NCI-H446 treated with DMSO at 0.1 percent for 48 hours (cell line): Measurements from ENCODE around the gene ZDHHC24.

Source experiments
- DNase-seq: peaks from one replicate; lab custom pipeline; 2025; lab: John Stamatoyannopoulos, UW

The ZDHHC24 gene

DNA sequence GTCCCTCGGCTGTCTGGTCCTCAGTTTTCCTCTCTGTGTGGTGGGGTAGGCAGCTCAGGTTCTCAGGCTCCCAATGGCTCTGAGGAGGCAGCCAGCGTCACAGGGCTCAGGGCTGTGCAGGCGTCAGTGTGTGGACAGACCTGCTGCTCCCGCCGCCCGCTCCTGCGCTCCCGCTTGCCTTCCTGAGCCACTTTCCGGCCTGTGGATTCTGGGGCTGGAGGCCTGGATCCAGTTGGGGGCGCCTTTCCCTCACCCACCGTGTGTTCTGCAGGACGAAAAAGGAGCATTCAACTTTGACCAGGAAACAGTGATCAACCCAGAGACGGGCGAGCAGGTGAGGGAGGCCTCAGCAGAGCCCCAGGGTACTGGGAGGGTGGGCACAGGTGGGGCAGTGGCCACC, 50.9 kb downstream of the ZDHHC24 start:
- no peak for DNase-seq

DNA sequence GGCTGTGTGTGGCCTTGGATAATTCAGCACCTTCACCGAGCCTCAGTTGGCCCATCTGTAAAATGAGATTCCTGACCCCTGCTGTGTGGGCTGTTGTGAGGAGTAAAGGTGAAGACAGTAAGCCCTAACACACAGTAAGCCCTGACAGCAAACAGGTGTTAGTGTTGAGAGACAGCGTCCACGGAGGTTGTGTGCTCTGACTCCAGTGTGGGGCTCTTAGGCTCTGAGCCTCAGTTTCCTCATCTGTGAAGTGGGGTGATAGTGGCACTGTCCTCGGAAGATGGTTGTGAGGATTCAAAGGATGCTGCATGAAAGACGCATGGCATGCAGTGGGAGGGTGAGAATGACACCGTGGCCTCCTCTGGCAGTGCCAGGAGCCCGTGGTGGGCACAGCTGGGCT, 51.4 kb downstream of the ZDHHC24 start:
- DNase-seq: no peak

DNA sequence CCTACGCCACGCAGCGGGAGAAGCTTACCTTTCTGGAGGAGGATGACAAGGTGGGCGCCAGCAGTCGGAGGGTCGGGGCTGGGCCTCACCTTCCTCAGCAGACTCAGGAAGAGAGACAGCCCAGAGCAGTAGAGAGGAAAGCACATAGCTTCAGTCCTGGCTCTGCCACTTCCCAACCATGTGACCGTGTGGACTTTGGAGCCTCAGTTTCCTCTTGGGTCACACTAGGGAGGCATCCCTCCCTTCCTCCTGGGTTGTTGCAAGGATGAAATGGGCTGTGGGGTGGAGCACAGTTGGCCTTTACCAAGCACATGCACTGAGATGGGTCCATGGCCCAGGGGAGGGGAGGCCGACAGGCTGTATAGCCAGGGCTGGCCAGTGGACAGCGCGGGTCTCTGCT, 52.7 kb downstream of the ZDHHC24 start:
- DNase-seq: no peak

DNA sequence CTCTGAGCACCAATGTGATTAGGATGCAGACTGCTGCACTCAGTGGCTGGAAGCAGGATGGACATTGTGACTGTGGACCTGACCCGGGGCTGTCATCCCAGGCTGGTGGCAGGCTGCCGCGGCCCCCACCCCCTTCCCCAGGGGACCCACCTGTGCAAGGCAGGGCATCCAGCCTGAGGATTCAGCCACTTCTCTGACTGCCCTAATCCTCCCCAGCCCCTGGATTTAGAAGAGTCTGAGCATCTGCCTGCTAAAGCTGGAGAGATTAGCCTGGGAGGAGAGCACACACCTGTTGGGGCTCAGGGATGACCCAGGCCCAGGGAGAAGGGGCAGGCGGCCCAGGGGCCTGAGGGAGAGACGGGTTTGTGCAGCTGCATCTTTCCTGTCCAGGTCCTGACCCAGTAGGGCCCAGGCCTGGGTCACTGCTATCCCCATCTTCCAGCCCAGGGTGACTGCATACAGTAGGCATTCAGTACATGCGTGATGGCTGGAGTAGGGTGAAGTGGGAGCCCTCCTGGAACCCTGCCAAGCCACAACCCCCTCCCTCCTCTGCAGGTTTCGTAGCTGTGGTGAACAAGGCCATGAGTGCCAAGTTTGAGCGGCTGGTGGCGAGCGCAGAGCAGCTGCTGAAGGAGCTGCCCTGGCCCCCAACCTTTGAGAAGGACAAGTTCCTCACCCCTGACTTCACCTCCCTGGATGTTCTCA, 53.5 kb downstream of the ZDHHC24 start:
- DNase-seq: no peak

DNA sequence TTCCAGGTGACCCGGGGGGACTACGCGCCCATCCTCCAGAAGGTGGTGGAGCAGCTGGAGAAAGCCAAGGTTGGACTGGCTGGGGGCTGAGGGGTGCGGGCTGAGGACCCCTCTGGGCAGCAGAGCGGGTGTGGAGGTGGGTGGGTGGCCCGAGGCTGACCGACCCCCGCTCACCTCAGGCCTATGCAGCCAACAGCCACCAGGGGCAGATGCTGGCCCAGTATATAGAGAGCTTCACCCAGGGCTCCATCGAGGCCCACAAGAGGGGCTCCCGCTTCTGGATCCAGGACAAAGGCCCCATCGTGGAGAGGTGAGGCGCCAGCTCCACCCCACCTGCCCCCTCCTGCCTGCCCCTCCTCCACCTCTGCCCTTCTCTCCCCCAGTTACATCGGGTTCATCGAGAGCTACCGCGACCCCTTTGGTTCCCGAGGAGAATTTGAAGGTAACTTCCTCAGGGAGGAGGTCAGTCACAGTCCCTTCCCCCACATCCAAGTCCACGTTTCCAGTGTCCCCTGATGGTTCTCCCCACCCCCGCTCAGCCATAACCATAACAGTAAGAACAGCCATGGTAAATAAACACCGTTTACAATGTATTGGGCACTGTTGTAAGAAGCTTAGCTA, 54.4 kb downstream of the ZDHHC24 start:
- no peak for DNase-seq

DNA sequence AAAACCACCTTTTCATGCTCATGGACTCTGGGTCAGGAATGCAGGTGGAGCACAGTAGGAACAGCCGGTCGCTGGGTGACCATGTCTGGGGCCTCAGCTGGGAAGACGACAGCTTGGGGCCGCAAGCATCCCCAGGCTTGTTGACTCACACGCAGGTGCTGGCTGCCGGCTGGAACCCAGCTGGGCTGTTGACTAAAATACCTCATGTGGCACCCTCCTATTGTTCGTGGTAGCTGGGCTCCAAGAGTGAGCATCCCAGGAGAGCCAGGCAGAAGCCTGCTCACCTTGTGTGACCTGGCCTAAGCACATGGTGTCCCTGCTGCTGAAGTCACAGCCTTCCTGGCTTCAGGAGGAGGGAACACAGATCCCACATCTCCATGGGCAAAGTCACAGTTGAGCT, 56.2 kb downstream of the ZDHHC24 start:
- no peak for DNase-seq

DNA sequence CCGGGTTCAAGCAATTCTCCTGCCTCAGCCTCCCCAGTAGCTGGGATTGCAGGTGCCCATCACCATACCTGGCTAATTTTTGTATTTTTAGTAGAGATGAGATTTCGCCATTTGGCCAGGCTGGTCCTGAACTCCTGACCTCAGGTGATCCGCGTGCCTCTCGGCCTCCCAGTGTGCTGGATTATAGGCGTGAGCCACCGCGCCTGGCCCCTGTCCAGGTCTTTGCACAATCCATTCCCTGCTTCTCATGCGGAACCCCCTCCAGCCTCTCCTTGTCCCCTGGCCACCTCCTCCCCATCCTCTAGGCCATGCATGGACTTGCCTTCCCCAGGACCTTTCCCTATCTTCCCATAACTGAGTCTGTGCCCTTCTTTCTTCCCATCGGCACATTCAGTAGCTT, 56.9 kb downstream of the ZDHHC24 start:
- DNase-seq: no peak

DNA sequence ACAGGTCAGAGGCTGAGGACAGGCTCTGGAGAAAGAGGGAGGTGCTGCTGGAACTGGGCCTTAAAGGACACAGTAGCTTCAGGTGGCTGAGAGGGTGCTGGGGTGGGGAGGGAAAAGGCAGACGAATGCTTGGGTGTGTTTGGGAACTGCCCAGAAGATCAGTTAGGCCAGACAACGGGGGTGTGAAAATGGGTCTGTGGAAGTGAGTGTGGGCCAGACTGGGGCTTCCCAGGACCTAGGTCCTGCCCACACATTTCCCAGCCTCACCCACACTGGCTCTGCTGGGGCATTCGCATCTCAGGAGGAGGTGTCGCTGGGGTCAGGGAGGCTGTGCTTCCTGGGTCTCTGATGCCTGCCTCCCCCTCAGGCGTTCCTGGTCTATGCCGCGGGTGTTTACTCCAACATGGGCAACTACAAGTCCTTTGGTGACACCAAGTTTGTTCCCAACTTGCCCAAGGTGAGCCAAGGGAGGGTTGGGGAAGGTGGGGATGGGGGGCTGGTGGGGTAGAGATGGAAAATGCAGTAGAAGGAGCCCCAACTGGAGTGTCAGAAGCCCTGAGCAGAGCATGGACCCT, 61.0 kb downstream of the ZDHHC24 start:
- DNase-seq: no peak

DNA sequence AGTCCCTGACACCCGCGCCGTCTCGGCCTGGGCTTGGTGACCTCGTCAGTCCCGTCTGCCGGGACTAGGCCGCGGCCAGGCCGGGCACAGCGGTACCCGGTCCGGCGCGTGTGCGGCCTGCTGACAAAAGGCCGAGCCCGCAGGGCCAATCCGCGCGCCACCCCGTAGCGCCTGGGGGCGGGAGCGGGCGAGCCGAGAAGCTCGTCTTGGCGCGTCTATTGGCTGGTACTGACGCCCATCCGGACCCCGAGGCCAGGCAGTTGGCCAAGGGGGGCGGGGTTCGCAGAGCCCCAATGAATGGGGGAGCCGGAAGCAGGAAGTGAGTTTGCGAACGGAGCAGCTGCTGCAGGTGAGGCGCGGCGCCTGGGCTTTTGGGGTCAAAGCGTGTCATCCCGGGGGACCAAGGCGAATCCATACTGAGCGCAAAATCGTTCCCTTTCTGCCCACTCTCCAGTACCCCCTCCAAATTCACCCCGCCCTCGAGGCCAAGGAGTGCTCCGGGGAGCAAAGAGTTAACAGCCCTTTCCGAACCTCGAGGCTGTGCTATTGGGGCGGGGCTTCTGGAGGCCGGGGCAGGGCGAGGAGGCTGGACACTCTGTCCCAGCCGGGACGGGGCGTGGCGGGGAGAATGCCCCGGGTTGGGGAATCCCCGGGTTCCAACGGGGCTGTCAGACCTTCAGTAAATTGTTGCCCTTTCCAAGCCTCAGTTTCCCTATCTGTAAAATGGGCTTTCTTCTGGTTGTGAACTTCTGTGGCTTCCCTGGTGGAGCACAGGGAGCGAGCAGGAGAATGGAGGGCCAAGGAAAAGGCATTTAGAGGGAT, 65.5 kb downstream of the ZDHHC24 start, which contains the start of gene DPP3:
DPP3 (plus strand) TSS at position 318 of the 822 bp plus-strand sequence. CDS start 1,767 bp downstream, outside the sequence.
- peak; percentile 93 for DNase-seq

DNA sequence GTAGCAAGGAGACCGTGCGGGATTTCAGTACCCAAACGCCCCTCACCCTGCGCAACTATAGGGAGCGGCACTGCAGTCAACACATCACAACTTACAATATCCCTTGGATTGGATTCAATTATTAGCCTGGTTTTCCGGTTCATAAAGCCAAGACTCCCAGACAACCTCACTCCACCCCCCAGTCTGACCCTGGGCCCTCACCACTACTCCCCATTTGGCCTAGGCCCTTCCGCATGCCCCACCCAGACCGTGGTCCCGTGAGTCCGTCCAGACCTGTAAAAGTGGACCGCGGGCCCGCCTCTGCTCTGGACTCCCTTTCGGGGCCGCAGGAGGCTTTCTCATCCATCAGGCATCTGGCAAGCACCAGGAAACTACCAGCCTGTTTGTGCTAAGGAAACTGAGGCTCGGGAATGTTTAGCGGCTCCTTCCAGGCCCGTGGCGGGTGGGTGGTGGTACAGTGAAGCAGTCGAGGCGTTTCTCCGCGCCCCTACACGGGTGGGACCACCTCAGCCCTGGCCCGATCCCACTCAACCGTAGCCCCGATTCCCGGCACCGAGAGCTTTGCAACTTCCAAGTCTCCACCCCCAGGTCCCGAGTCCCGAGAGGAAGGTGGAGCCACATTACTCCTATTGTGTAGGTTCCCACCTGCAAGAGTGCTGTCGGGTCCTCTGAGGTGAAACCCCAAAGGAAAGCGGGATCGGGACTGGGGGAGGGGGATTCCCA, 66.3 kb downstream of the ZDHHC24 start:
- peak; percentile 7 for DNase-seq

DNA sequence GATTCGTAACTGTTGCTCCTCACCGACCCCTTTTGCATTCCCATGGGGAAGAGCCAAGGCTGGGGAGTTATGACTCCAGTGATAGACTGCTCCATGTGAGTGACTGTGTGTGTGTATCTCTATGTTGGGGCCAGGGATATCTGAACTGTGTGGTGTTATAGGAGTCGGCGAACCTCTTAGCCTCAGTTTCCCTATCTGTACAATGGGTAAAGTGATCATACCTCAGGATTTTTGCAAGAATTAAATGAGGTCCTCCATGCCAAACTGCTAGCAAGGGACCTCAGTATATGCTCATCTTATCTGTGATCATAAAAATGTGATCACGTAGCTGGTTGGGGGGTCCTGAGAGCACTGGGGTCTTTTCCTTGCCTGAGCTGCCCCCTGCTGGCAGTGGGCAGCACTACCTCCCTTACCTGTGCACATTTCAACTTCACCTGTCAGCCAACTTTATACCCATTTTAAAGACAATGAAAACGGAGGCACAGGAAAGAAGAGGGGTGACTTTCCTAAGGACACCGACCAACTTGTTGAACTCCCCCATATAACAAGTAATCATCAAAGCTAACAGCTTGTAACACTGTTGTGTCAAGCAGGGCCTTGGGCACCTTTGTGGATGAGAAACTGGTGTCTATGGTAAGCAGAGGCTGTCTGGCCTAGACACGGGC, 67.0 kb downstream of the ZDHHC24 start:
- no peak for DNase-seq

DNA sequence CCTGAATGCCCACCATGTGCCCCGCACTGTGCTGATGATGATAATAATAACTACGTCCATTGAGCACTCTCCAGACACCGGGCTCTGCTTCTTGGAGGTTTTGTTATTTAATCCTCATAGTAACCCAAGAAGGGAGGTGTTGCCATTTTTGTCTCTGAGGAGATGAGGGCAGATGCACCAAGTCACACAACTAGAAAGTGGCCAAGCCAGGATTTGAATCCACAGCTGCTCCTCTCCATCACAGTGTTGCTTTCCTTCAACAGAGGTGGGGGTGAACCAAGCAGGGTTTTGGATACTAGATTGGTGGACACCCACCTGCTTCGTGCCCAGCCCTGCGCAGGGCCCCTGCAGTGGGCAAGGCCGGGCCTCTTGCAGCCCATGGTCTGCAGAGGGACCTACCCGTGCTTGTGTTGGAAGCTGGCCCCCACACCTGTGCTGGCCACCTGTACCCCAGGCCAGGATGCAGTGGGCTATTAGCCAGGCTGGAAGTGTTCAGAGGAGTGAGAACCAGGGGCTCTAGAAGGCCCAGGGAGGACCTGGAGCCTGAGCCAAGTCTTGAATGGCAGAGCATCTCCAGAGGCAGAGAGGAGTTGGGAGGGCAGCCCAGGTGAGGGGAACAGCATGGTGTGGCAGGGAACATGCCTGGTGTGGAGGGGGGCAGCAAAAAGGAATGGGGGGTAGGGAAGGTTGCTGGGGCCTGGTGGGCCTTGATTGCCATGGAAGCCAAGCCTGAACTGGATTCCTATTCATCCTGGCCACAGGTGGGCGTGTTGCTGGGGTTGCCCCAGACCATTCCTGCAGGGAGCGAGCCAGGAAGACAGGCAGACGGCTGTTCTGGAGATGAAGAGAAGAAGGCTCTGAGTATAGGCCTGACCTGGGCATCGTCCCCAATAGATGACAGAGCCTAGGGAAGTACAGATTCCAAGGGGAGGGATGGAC, 68.3 kb downstream of the ZDHHC24 start:
- DNase-seq: no peak

DNA sequence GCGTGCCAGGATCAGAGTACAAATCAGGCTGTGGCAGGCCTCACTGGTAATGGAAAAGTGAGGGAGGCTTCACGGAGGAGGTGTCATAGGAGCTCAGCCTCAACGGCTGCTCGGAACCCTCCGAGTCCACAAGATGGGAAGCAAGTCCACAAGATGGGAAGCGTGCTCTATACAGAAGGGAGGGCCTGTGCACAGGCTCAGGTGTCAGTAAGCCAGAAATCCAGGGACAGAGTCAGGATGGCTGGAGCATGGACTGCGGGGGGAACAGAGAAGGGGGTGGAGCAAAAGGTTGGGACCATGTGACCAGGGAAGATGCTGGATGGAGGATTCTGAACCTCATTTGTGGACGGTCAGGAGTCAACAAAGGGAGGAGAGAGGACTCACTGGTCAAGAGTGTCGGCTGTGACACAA, 69.0 kb downstream of the ZDHHC24 start:
- no peak for DNase-seq

DNA sequence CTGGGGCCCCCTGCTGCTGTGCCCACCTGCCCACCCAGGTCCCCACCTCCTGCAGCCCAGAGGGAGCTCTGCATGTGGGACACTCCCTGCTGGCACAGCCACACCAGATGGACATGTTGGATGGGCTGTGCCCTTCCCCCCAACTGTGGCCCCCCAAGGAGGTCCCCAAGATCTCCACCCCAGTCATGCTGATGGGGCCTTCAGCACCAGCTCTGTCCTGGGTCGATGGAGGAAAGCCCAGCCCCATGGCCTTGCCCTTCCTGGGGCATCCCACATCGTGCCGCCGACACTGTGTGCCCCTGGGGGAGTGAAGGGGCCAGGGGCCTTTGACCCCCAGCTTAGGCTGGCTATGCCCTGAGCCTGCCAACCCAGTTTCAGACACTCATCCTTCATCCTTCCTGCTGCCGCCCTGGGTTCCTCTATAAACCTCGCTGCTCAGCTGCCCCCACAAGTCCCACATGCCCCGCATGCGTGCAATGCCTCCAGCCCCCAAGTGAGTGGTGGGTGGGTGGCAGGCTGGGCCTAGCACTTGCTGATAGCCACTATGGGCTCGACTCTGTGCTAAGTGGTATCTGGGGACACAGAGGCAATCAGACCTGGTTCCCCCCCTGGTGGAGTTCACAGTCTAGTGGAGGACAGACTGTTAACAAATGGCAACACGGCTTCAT, 69.5 kb downstream of the ZDHHC24 start:
- no peak for DNase-seq

DNA sequence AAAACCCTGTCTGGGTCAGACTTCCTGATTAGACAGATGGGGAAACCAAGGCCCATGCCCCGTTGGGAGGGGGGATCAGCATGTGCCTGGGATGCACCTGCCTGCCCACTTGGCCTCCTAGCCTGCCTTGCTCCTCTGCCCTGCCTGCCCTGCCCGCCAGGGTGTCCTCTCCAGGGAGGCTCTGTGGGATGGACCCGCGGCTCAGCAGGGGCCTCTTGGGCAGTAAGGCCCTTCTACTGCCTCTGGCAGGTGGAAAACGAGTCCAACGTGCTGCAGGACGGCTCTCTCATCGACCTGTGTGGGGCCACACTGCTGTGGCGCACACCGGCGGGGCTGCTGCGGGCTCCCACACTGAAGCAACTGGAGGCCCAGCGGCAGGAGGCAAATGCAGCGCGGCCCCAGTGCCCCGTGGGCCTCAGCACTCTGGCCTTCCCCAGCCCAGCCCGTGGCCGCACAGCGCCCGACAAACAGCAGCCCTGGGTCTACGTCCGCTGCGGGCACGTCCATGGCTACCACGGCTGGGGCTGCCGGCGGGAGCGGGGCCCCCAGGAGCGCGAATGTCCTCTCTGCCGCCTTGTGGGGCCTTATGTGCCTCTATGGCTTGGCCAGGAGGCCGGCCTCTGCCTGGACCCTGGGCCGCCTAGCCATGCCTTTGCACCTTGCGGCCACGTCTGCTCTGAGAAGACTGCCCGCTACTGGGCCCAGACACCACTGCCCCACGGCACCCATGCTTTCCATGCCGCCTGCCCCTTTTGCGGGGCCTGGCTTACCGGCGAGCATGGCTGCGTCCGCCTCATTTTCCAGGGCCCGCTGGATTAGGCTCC, 70.3 kb downstream of the ZDHHC24 start:
- no peak for DNase-seq

DNA sequence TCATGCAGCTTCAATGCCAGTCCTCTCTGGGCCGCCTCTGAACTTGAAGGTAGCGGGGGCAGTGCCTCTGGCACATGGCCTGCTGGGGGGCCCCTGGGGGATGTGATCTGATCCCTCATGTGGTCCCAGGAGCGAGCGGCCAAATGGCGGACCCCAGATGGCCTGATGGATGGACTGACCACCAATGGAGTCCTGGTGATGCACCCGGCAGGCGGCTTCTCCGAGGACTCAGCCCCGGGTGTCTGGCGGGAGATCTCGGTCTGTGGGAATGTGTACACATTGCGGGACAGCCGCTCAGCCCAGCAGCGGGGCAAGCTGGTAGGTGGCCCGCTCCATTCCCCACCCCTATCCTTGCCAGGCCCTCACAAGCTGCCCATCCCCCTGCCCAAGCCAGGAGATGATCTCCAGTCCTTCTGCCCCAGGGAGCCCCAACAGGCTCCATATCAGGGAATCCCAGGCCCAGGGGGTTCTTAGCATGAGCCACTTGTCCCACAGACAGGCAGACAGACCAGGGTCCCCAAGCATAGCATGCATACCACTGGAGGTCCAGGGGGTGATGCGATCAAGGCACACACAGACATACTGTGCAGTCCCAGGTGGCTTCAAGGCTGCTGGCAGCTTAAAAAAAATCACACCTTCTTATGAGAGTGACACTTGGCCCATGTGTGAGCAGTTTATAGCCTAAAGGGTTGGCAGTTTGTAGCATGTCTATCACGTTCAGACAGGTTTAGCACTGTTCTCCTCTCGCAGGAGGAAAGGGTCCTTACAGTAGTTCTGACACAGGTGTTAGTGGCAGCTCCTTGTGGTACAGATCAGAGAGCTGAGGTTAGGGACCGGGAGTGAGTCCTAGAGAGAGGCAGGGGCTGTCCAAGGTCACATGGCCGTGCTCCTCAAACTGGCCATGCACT, 72.0 kb downstream of the ZDHHC24 start:
- no peak for DNase-seq

DNA sequence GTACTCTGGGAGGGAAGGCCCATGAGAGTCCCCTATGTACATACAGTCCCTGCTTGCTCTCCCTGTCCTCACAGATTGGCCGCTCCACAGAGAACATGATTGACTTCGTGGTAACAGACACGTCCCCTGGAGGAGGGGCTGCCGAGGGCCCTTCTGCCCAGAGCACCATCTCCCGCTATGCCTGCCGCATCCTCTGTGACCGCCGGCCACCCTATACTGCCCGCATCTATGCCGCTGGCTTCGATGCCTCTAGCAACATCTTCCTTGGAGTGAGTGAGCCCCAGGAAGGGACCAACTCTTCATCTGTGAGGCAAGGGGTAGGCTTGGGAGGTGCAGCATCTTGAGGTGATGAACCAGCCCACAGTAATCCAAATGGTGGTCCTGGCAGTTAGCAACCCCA, 72.7 kb downstream of the ZDHHC24 start:
- DNase-seq: no peak

DNA sequence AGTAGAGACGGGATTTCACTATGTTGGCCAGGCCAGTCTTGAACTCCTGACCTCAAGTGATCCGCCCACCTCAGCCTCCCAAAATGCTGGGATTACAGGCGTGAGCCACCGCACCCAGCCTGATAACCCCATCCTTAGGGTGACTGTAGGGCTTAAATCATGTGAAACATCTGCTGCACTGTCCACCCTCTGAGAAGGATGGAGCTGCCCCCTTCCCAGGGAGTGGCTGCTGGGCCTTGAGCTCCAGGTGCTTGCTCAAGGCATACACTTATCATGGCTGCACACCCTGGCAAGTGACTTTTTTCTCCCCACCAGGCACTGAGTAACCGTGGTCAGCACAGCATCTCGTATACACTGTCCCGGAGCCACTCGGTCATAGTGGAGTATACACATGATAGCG, 73.8 kb downstream of the ZDHHC24 start:
- DNase-seq: no peak
